HG02571 (cell line): Measurements from ENCODE around the gene RAD51B.

Experiments used
- ATAC-seq: cut with Tn5 transposase; IDR thresholded peaks from one replicate; pipeline ENCODE4 v1.9.1; 2021; ENCODE audit warnings: mild to moderate bottlenecking, moderate library complexity; ENCODE audit not compliant: unreplicated experiment

The RAD51B gene

GRCh38 chr14:68229423-68230100 lies 410.0 kb downstream of the RAD51B start:
- no peak for ATAC-seq

GRCh38 chr14:68230202-68230949 lies 410.8 kb downstream of the RAD51B start:
- no peak for ATAC-seq

- no peak for ATAC-seq
These were observed 411.6 kb downstream of the RAD51B start for GRCh38 chr14:68230950-68231717.

GRCh38 chr14:68231898-68232297 lies 412.3 kb downstream of the RAD51B start:
- ATAC-seq = no peak

- peak; percentile 65 for ATAC-seq
These were observed 412.9 kb downstream of the RAD51B start for GRCh38 chr14:68232300-68233055.

- no peak for ATAC-seq
These were observed 413.7 kb downstream of the RAD51B start for GRCh38 chr14:68233101-68233784.

GRCh38 chr14:68234101-68234905 lies 414.7 kb downstream of the RAD51B start:
- ATAC-seq = no peak

GRCh38 chr14:68235011-68235410 lies 415.4 kb downstream of the RAD51B start:
- no peak for ATAC-seq

GRCh38 chr14:68236582-68237458 lies 417.2 kb downstream of the RAD51B start:
- ATAC-seq = no peak

GRCh38 chr14:68238551-68238950 lies 419.0 kb downstream of the RAD51B start:
- no peak for ATAC-seq

- no peak for ATAC-seq
These were observed 419.4 kb downstream of the RAD51B start for GRCh38 chr14:68238976-68239375.

GRCh38 chr14:68239988-68240771 lies 420.6 kb downstream of the RAD51B start:
- ATAC-seq = no peak

- no peak for ATAC-seq
These were observed 422.4 kb downstream of the RAD51B start for GRCh38 chr14:68241862-68242487.

- ATAC-seq = no peak
These were observed 424.0 kb downstream of the RAD51B start for GRCh38 chr14:68243450-68244010.

GRCh38 chr14:68244262-68244980 lies 424.8 kb downstream of the RAD51B start:
- ATAC-seq = no peak
